GM19239 (cell line): ENCODE results near the gene MMAB.
"Not testable (repeated sequence)": the region's sequence is repeated elsewhere in the genome, so short reads cannot be mapped to it uniquely, and the experiment has no call there.

Source experiments
- DNase-seq: peaks from one replicate; pipeline ENCODE4 v3.0.0; 2011; ENCODE audit warnings: low spot score; ENCODE audit not compliant: insufficient read length
- FAIRE-seq: peaks from 2 replicates; lab custom pipeline; 2011; peaks lifted over from hg19 to GRCh38; lab: Jason Lieb, UNC

Gene MMAB

GRCh38 chr12:109604132-109604585, 30.9 kb upstream of the MMAB start:
- DNase-seq = no peak
- no peak for FAIRE-seq

GRCh38 chr12:109602132-109602531, 28.8 kb upstream of the MMAB start:
- FAIRE-seq, DNase-seq: not testable (repeated sequence)

DNA sequence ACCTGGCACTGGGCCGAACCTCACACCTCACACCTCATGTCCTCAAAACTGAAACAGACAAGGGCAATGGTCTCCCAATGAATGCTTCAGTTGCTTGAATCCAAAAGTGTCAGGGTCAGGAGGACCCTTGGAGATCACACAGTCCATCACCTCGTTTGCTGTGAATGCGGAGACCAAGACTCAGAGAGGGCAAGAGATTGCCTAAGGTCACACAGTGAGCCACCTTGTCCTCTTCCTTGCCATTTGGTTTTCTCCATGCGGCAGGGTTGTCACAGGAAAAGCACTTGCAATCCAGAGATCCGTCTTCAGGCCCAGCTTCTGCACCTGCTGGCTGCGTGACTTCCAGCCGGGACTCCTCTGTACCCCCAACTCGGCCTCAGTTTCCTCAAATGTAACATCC, 28.3 kb upstream of the MMAB start:
- no peak for FAIRE-seq
- DNase-seq = no peak

GRCh38 chr12:109600995-109601394, 27.7 kb upstream of the MMAB start:
- DNase-seq (no peak), FAIRE-seq (no peak)

DNA sequence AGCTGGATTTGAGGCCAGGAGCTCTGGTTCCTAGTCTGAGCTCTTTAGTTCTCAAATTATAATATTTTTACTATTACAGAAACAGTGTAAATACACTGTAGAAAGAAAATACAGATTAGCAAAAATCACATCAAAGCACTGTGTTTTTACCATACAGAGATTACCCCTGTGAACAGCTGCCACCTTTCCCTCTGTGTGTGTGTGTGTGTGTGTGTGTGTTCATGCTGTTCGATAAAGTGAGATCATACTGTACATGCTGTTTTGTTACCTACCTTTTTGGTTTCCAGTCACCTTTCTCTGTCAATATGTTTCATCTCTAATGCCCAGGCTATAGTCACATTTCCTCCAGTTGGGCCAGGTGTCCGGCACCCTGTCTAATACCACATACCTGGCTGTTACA, 27.2 kb upstream of the MMAB start:
- no peak for DNase-seq
- FAIRE-seq = no peak

DNA sequence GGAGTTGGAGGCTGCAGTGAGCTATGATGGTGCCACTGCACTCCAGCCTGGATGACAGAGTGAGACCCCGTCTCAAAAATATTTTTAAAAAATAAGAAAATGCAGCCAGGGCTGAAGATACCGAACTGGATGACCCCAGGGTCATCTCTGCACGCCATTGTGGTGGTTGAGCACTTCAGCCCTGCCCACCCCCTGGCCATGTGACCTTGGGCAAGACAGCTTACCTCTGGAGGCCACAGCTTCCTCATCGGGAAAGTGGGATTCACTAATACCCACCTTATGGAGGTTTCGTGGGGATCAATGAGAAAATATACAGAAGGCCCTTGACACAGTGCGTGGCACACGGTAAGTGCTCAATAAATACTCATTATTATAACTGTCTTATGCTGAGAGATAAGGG, 25.8 kb upstream of the MMAB start:
- FAIRE-seq (no peak), DNase-seq (no peak)

DNA sequence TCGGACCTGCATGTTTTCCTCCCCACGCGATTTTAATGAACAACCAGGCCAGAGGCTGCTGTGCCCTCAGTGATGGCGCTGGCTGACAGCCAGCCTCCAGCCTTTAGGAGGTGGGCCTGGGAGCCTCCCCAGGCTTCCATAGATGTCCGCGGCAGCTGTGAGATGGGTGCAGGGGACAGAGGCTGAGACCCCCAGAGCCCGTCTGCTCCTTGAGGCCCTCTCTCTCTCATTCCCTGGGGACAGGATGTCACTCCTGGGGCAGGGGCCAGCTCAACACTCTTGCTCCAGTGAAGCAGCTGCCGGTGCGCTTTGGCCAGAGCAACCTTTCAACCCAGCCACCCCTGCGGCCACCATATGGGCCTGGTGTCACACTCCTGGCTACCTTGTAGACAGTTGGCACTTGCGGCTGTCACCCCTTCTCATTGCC, 25.1 kb upstream of the MMAB start:
- no peak for DNase-seq
- no peak for FAIRE-seq

GRCh38 chr12:109597795-109598427, 24.6 kb upstream of the MMAB start:
- FAIRE-seq = peak; percentile 31
- peak; percentile 88 for DNase-seq

GRCh38 chr12:109597414-109597794, 24.1 kb upstream of the MMAB start:
- peak; percentile 44 for FAIRE-seq
- DNase-seq = no peak

GRCh38 chr12:109596418-109597244, 23.3 kb upstream of the MMAB start:
- no peak for FAIRE-seq

DNA sequence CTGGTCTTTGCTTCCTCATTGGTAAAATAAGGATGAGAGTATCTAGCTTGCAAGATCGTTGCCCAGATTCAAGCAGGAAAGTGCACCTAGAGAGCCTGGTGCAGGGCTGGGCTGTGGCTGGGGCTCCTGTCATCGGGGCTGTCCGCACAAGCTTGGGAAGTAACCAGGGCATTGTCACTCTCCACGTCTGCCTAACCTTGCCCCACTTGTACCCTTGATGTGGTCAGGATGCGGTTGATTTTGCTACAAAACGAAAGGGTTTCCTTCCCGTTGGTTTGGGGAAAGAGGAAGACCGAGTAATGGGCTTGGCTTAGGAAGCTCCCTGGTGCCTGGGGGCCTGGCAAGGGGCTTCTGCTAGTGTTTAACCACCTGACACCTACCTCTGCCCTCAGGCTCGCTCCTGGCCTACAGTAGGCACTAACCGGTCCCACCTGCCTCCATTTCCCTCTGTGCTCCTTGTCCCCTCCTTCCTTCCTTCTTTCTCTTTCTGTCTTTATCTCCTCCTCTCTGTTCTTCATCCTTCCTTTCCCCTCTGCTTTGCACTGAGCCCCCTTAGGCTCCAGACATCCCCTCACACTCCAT, 22.1 kb upstream of the MMAB start:
- FAIRE-seq = no peak
- no peak for DNase-seq

More at GRCh38 chr12:109596418-109597244, 23.3 kb upstream of the MMAB start:
- DNase-seq = no peak

- FAIRE-seq (no peak), DNase-seq (no peak)
These were observed 21.4 kb upstream of the MMAB start for GRCh38 chr12:109594556-109595317.

GRCh38 chr12:109592905-109593272, 19.6 kb upstream of the MMAB start:
- FAIRE-seq = no peak

DNA sequence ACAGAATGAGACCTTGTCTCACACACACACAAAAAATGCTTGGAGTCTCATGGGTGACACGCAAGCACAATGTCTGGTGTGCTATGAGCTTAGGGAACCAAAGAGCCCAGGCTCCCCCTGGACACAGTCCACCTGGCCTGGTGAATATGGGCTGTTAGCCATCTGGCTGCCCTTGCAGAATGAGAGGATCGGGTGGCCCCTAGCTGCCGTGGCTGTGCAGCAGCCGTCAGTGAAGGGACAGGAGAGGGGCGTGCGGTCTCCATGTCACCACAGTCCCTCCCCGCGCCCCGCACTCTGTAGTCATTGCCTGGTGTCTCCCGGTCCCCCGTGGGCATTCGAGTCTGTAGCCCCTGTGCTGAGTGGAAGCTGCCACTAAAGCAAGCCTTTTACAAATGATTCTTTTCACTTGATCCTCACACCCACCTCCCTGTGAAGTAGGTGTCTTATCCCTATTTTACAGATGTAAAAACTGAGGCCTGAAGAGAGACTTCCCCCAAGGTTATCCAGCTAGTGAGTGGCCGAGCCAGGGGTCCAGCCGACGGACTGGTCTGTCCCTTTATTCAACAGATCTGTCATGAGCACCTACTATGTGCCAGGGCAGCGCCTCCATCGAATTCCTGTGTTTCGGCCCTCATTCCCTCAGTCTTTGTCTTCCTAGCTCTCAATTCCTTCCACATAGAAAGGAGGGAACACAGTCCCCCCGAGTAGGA, 19.0 kb upstream of the MMAB start:
- no peak for FAIRE-seq
- no peak for DNase-seq

More at GRCh38 chr12:109592905-109593272, 19.6 kb upstream of the MMAB start:
- DNase-seq = no peak

GRCh38 chr12:109591041-109591440, 17.7 kb upstream of the MMAB start:
- no peak for DNase-seq
- no peak for FAIRE-seq

DNA sequence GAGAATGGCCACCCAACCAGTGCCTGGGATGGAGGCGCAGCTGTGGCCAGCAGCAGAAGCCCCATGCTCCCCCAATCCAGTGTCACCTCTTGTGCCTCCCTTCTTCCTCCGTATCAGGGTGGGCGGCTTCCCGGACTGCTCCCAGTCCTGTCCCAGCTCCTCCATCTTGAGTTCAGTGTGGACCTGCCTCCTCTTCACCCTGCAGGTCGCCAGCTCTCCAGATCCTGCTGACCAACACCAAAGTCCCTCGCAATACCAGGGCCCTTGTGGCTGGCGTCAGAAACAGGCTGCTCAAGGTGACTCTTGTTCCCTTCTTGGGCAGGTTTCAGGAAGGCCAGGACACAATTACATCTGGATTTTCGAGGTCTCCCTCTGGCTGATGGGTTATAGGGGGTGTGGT, 17.3 kb upstream of the MMAB start:
- DNase-seq = no peak
- no peak for FAIRE-seq

DNA sequence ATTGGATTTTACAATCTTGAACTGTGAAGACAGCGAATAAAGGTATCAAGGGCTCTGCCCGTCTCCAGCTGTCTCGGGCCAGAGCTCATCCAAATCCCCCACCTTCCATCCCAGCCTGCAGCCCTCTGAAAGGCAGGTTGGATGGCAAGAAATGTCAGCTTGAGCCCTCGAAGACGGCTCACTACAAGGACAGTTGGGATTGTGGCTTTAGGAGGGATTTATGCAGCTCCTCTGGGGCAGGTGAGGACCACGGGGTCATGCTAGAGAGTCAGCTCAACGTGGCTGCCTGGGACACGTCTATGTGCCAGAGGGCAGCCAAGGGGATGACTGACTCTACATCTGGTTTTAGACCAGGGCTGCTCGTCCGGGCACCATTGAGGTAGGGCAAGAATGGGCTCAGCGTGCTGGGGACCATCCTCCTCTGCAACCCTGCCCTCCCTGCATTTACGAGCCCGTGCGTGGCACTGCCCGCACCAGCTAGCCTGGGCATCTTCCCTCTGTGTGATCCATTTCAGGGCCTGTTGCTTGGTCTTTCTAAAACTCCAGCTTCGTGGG, 16.5 kb upstream of the MMAB start:
- FAIRE-seq = no peak

DNA sequence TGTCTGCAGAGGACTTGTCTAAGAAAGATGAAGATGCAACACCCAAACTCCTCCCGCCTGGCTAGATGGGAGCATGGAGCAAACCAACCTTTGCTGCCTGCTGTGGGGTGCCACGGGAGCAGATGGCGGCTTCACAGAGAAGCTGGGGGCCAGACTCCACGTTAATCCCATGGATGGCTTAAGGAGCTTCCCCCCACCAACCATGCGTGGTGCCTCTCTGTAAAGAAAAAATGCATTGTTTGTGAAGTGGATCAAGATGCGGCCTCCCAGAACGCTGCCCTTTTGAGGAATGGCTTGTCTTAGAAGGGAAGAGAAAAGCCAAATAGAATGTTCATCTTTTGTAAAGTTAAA, 15.9 kb upstream of the MMAB start:
- DNase-seq (no peak), FAIRE-seq (no peak)

More for the DNA sequence above, 16.5 kb upstream of the MMAB start:
- no peak for DNase-seq

GRCh38 chr12:109588461-109589239, 15.3 kb upstream of the MMAB start:
- no peak for FAIRE-seq
- no peak for DNase-seq
